Non-pigmented ciliary epithelial cell (primary cell): ENCODE results near the gene LRRC75A.
"Not testable (repeated sequence)": the region's sequence is repeated elsewhere in the genome, so short reads cannot be mapped to it uniquely, and the experiment has no call there.

Experiments
- DNase-seq: peaks from one replicate; pipeline ENCODE4 v3.0.0-alpha.2; 2010; ENCODE audit warnings: low read depth

The LRRC75A gene

GRCh38 chr17:16398270-16399267, 93.4 kb downstream of the LRRC75A start:
- no peak for DNase-seq

- DNase-seq: not testable (repeated sequence)
Measured at GRCh38 chr17:16396693-16397092, 95.3 kb downstream of the LRRC75A start.

GRCh38 chr17:16395887-16396286, 96.1 kb downstream of the LRRC75A start:
- DNase-seq: not testable (repeated sequence)

- not testable (repeated sequence) for DNase-seq
Measured at GRCh38 chr17:16392491-16392890, 99.5 kb downstream of the LRRC75A start.
